Measurements from ENCODE around the gene LMX1B. TPM values are rescaled to one million over a fixed set of nuclear protein-coding genes. Genes with fewer than 3 reads are reported as not detected.

Gene LMX1B
- polyA plus RNA-seq, 1 of the 3 experiments (the other 2 are of a cell fraction) = not detected

DNA sequence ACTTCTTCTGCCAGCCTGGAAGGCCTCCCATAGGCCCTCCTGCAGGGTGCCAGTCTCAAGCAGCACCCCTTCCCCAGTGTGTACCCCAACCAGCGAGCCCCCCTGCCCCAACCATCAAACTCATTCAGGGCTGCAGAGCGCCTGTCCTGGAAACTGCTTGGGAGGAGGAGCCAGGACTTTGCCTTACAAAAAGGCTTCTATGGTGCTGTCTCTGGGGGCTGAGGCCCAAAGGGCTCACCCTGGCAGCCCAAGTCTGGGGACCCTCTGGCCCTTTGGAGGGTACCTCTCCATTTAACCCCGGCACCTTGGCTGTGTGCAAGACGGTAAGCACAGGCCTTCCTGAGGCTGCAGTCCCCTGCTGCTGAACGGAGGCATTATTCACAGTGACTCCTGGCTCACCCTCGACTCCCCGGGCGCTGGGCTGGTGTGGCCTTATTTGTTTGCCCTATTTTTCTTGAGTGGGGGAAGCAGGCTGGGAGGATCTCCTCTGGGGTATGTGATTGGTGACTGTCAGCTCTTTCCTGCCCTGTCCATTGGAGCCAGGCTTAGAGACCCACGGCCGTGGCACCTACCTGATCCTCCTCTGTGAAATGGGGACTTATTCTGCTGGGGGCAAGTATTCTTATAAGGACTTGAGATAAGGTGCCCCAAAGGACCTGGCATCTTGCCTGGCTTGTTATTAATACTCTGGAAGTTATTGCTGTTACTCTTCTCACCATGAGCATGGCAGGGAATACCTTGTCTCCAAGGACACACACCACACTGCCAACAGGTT lies 5.8 kb downstream of the LMX1B start:
- H3K9ac ChIP-seq = no peak overlapping the region
- H2AFZ ChIP-seq (ENCODE audit: low read depth) = no peak overlapping the region
- H3K79me2 ChIP-seq (ENCODE audit: insufficient read depth) = no peaks in the 10 kb centered on the region
- no peaks in the 10 kb centered on the region for H3K9me3 ChIP-seq
- no peaks in the 10 kb centered on the region for H3F3A ChIP-seq (replicated peaks; ENCODE audit: insufficient read depth)
- H3K4me2 ChIP-seq = no peak overlapping the region
- POLR2A ChIA-PET = no interaction called here
- H3K4me3 ChIP-seq (ENCODE audit: low read depth in 2 of 2, low read length in 1 of 2) = no peak overlapping the region
- H4K20me1 ChIP-seq (ENCODE audit: insufficient read depth) = 0 out of 2 replicates have a peak, but pooled peaks cover 3% of the 10 kb centered on the region
- H3K4me1 ChIP-seq (ENCODE audit: control insufficient read depth in 1 of 2, insufficient read depth in 2 of 2, low read depth in 1 of 2, low read length in 1 of 2) = no peaks in the 10 kb centered on the region
- TF ChIP-seq MXI1 (IDR thresholded peaks at IDR 0.05; ENCODE audit: low read depth, low read length) (no peak), CHD2 (IDR thresholded peaks at IDR 0.05; ENCODE audit: low read length, partially characterized antibody) (no peak), ZBTB33 (IDR thresholded peaks at IDR 0.05; ENCODE audit: borderline replicate concordance, low read depth) (no peak), TCF12 (IDR thresholded peaks at IDR 0.05) (no peak), TEAD4 (IDR thresholded peaks at IDR 0.05; ENCODE audit: borderline replicate concordance, insufficient read depth) (no peak), IRF3 (IDR thresholded peaks at IDR 0.05; ENCODE audit: low read depth, low read length) (no peak), RAD21 (IDR thresholded peaks at IDR 0.05; ENCODE audit: low read length) (no peak), EZH2phosphoT487 (IDR thresholded peaks at IDR 0.05; ENCODE audit: borderline replicate concordance, low read depth) (no peak), YY1 (IDR thresholded peaks at IDR 0.05; ENCODE audit: low read depth) (no peak), FOSL2 (IDR thresholded peaks at IDR 0.05; ENCODE audit: borderline replicate concordance, low read depth) (no peak), USF1 (IDR thresholded peaks at IDR 0.05; ENCODE audit: borderline replicate concordance, low read depth) (no peak), FOXJ3 (CRISPR knock-in tag; IDR thresholded peaks at IDR 0.05) (no peak), RFX5 (IDR thresholded peaks at IDR 0.05; ENCODE audit: low read length) (no peak), RXRA (IDR thresholded peaks at IDR 0.05; ENCODE audit: borderline replicate concordance, low read depth) (no peak), TAF1 (IDR thresholded peaks at IDR 0.05; ENCODE audit: borderline replicate concordance, low read depth, low read length) (no peak), RCOR1 (IDR thresholded peaks at IDR 0.05; ENCODE audit: low read length) (no peak)
- TF ChIP-seq, protein P1, sequence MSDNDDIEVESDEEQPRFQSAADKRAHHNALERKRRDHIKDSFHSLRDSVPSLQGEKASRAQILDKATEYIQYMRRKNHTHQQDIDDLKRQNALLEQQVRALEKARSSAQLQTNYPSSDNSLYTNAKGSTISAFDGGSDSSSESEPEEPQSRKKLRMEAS (IDR thresholded peaks at IDR 0.05; ENCODE audit: low read depth) = no peak
- CTCF ChIA-PET = interaction anchor here (0.6 to 1.1 kb wide), 4 partner anchors 10 to 128 kb away, joined by 3 read pairs; no protein-coding TSS in a partner anchor
- H3K27ac ChIP-seq (ENCODE audit: low read depth in 2 of 2, low read length in 1 of 2) = no peak overlapping the region
- no peaks in the 10 kb centered on the region for H3K9me2 ChIP-seq
- peaks cover 98% of the 10 kb centered on the region for H3K27me3 ChIP-seq (ENCODE audit: insufficient read depth)
- no peak for DNase-seq
- H3K36me3 ChIP-seq (replicated peaks in 1 of 2; ENCODE audit: control insufficient read depth in 1 of 2, insufficient read depth in 2 of 2, low read length in 1 of 2) = no peaks in the 10 kb centered on the region
- WGBS (ENCODE audit: low lambda C conversion rate) = 7% methylated on average over 9 of the region's 10 CpGs

Measured in SK-N-SH (cell line).